Activated effector memory CD4-positive, alpha-beta T cell treated with anti-CD3 and anti-CD28 coated beads, Interleukin-2, amount 50 U/mL, for 16 hours (primary cell): Measurements from ENCODE around the gene ELOVL7.
"Not testable (repeated sequence)": the region's sequence is repeated elsewhere in the genome, so short reads cannot be mapped to it uniquely, and the experiment has no call there.

ENCODE experiments used
- DNase-seq: peaks from one replicate; pipeline ENCODE4 v3.0.0-alpha.2; 2020

Gene ELOVL7

DNA sequence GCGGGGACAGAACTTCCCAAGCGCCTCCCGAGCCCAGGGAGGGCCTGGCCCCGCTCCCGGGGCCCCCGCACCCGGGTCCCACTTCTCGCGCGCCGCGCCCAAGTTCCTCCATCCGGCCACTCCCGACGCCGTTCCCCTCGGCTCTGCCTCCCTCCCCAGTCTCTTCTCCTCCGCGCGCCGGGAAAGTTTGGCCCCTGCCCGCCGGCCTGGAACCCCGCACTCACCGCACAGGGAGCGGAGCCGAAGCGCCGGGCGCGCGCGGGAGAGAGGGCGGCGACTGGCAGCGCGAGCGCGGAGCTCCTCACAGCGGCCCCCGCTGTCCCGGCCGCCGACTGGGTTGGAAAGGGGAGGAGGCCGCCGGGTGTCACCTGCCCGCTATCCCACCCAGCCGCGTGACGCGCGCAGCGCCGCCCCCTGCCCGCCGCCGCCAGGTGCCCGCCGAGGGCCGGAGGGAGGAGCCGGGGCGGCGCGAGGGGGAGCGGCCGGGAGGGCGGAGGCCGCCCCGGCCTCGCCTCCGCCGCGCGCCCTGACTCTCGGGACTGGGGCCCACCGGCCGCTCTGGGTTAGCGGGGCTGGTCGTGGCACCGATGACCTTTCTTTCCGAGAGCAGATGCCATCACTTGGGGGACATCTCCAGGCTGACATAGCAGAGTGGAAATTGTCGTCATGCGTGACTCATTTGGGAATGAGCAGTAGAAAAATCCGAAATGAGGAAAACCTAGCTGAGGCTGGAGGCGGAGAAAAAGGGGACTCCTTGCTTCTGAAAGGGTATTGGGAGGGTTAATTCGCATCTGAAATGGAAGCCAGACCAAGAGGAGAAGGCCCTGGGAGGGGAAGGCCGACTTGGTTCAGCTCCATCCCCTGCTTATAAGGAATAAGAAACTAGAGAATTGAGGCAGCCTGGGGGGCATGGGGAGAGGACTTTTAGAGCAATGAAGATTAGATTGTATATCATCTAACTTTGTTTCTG is at the start of gene ELOVL7:
ELOVL7 (minus strand) TSS at position 334 of the 970 bp plus-strand sequence. CDS start 56,872 bp downstream, outside the sequence.
- peak; percentile 69 for DNase-seq

DNA sequence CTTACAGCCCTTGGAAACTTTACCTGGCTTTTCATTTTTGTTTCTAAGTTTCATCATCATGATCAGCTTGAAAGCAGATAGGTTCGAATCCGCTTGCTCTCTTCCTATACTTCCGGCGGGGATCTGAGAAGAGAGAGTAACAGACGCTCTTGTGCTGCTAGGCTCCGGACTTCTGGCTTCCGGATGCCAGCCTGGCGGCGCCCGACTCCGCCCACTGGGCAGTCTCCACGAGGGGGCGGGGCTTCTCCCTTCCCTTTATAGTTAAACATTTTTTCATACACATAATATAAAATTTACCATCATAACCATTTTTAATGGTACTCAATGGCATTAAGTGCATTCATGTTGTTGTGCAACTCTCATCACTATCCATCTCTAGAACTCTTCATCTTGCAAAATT is 49.5 kb upstream of the ELOVL7 start:
- DNase-seq = no peak

DNA sequence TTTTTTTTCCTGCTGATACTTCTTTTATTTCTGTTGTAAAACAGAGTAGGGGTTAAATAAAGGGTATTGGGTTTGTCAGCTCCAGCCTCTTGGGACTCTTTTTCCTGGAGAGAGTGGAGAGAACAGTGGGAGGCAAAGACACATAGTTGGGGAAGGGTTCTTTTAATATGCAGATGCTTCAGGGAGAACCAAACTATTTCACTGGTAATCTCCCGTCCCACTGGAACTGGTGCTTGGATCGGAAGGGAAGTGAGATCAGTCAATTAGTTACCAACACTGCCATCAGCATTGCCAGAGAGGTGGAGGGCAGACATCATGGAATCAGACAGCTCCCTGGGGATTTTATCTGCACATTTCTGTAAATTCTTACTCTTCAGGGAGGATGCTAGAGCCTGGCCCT is 47.6 kb upstream of the ELOVL7 start:
- DNase-seq = no peak

DNA sequence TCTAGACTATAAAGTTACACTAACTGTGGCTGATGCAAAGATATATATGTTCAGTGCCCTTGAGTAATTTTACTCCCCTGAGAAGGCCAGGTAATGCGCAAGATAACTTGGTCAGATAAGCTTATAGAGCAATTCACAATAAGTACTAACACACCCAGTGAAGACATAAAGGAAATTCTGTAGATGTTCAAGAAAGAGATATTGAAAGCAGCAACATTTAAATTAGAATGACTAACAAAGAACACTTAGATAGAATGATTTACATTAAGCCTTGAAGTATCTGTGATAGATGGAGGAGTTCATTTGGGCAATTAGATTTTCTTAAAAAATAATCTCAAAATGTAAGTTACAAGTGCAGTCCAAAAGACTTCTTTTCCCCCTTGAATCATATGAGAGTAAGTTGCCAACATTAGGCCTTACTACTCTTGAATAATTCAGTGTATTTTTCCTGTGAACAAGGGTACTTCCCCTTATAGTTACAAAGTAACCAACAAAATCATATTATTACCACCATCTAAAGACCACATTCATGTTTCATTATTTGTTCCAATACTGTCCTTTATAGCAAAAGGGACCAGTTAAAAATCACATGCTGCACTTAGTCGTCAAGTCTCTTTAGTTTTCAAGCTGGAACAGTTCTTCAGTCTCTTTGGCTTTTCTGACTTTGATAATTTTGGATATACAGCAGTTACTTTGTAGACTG is 44.4 kb upstream of the ELOVL7 start:
- DNase-seq = no peak

DNA sequence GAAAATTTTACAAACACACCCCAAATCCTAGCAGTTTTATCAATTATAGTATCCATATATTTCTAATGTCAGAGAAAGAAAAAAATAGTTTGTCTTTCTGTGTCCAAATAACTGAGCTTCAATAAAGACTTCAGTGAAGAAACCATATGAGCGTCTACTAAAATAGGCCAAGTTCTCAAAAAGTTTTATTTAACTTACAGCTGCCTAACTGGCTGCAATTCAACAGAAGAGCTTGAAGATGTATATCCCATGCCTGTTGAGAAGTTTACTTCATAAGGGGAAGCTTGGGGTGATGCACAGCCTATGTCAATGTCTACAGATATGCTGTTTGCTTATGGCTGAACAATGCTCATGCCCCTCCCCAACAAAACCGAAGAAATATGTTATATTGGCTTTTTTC is 43.7 kb upstream of the ELOVL7 start:
- no peak for DNase-seq

DNA sequence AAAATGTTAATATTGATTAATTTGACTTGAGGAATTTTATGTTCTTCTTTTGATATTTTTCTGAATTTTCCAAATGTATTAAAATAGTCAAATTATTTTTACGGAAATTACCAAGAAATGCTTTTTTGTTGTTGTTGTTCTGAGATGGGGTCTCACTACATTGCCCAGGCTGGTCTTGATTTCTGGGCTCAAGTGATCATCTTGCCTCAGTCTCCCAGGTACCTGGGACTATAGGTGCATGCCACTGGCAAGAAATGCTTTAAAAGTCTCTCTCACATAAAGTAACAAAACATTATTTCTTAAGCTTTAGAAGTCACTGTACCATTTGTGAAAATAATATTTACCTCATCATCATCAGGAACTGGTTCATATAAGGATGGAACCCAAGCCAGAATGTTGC is 43.0 kb upstream of the ELOVL7 start:
- DNase-seq = no peak

DNA sequence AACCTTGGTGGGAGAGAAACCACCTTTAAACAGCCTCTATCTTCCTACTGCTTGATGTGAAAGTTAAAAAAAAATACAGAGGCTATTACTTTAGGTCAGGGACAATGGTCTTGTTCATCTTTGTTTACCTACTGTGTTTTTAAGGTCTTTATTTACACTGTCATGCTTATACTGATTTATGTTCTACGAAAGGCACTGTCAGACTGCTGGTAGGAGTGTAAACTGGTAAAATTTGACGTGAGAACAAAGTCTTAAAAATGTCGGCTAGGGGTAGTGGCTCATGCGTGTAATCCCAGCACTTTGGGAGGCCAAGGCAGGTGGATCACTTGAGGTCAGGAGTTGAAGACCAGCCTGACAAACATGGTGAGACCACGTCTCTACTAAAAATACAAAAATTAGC is 42.1 kb upstream of the ELOVL7 start:
- DNase-seq = no peak

DNA sequence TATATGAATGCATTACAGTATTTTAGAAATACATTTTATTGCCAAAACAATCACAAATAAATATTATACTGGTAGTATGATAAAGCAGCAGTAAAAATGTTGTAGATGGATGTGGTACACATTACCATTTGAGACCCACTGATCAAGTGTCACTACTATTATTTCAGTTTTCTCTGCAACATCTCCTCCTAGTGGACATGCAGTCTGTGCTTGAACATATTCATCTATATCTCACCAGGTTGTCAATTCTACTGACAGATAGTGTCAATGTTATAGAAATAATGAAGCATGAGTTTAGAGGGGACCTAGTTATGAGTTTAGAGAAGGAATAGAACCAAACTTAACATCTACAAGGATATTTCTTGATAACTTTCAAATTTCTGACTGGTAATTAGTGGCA is 39.2 kb upstream of the ELOVL7 start:
- no peak for DNase-seq

DNA sequence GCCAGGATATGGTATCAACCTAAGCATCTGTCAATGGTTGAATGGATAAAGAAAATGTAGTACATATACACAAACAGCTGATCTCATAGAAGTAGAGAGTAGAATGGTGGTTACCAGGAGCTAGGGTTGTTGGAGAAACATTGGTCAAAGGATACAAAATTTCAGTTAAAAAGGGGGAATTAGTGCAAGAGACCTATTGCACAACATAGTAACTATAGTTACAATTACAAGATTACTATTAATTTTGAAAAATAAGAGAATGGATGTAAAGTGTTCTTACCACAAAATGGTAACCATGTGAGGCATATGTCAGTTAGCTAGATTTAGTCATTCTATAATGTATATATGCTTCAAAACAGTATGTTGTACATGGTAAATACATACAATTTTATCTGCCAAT is 28.8 kb upstream of the ELOVL7 start:
- no peak for DNase-seq

DNA sequence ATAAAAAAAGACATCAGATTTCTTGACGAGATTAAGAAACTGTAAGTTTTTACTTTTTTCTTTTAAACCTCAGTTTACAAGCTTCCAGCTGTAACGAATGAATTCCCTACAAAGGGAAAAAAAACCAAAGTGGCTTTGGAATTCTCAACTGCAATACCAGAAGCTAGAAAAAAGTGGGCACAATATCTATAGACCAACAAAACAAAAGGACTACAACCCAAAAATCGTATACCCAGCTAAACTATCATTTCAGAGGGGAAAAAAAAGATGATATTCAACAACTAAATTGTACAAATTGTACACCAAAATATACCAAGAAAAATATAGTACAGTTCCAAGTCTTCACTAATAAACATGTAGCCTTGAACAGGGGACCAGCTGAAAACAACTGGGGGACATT is 26.8 kb upstream of the ELOVL7 start:
- no peak for DNase-seq

DNA sequence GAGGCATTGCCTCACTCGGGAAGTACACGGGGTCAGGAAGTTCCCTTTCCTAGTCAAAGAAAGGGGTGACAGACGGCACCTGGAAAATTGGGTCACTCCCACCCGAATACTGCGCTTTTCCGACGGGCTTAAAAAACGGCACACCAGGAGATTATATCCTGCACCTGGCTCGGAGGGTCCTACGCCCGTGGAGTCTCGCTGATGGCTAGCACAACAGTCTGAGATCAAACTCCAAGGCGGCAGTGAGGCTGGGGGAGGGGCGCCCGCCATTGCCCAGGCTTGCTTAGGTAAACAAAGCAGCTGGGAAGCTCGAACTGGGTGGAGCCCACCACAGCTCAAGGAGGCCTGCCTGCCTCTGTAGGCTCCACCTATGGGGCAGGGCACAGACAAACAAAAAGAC is 16.5 kb upstream of the ELOVL7 start:
- DNase-seq = not testable (repeated sequence)

DNA sequence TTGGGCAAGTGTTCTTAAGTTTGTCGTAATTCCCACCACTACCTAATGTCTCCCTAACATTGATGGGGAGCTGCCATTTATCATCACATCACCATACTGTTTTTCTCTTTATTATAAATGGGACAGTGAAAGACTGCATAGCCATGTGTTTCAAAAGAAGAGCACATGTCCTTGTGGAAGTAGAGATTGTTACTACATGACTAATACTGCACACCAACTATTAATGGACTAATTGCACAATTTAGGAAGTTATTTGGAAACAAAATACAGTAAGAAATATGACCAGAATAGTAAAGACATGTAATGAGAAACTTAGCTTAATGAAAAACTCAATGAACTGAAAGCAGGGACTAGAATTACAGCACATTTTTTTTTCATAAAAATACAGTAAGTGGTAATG is 12.0 kb upstream of the ELOVL7 start:
- DNase-seq = no peak

DNA sequence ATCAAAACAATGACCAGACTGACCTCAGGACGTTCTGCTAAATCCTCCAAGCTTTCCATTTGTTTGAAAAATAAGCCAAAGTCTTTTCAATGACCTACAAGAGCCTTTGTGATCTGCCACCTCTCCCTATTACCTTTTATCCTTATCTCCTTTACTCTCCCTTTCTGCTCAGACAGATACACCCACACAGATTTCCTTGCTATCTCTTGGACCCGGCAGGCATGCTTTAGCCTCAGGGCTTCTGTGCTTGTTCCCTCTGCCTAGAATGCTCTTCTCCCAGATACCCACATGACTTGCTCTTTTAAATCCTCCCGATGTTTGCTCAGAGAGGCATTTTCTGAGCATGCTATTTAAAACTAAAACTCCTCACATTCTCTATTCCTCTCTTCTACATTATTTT is 8.9 kb upstream of the ELOVL7 start:
- DNase-seq = no peak

DNA sequence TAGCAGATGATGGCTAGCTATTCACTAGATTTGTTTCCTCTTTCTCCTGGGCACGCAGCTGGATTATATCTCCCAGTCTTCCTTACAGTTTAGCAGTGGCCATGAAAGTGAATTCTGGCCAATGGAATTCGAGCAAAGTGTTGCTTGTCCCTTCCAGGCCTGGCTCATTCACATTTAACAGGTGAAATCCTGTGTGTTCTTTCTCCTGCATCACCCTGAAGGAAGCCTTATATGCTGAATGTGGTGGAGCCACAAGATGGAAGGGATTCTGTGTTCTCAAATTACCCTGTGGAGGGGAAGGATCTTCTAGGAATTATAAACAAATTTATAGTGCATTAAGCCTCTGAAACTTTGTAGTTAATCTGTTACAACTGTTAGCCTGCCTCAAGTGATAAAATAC is 8.2 kb upstream of the ELOVL7 start:
- no peak for DNase-seq

DNA sequence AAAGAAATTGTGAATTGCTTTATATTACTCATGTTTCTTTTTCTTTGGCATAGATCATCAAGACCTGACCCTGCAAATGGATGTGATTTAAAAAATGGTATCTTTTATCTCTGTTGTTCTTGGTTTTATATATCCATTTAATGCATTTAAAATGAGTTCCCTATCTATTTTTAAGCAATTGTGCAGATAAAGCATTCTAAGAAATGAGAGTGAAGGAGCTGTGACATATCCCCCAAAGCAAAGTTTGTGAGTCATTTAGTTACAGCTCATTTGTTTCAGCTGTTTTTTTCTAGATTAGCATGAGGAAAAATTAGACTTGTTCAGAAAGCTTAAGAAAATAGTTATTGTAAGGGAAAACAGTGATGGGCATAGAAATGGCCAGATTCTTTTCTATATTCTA is 7.6 kb upstream of the ELOVL7 start:
- no peak for DNase-seq

DNA sequence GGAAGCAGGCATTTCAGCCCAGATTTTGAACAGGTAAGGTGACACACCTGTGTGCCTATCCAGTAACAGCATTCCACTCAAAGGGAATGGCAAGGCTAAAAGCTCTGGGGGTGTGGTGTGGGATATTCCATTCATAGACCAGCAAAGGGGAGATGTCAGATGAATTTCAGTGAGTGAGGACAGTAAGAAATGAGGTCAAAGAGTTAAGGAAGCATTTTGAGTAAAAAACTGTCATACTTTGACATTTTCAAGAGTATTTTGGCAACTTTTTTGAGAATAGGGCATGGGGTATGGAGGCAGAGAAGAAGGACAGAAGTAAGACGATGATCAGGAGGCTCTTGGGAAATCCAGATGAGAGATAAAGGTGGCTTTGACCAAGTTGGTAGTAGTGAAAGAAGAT is 2.2 kb upstream of the ELOVL7 start:
- no peak for DNase-seq

DNA sequence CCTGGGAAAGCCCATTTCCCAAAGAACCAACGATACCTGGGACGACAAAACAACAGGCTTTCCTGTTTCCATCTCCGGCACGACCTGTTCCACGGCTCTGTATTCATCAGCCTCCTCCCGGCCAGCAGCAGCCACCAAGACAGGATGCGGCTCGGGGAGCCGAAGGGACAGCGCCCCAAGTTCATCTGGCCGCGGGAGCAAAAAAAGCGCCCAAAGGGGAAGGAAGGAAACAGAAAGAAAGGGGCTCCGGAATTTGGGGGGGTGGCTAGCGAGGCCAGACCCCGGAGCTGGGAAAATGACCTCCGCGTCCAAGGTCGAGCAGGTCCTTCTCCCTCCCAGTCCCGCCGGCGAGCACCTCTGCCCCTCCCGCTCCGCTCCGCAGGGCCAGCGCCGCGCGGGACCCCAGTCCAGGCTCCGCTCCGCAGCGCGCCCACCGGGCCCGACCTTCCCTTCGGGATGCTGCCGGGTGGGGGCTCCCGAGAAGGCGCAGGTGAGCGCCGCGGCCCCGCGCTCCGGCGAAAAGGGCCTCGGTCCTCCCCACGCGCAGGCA is 608 bp downstream of the ELOVL7 start:
- no peak for DNase-seq

DNA sequence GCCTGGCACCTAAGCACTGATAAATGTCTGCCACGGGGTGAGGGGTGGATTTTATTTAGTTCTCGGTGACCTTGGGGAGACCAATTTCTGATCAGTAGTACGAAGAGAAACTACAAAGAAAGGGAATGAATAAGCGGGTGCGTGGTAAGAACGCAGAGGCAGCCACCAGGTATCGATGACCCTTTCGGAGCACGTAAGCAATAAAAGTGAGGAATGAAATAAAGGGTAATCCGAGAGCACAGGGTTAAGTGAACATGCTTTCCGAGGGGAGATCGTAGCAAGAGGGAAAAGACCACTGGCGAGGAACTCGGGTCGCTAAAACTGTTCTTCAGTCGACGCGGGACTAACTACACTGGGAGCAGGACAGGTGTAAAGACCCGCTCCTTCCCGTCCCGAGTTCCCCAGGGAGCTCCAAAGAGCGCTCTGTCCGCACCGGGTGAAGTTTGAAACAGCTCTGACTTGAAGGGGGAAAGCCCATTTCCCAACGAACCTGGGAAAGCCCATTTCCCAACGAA is 1.1 kb downstream of the ELOVL7 start:
- no peak for DNase-seq

DNA sequence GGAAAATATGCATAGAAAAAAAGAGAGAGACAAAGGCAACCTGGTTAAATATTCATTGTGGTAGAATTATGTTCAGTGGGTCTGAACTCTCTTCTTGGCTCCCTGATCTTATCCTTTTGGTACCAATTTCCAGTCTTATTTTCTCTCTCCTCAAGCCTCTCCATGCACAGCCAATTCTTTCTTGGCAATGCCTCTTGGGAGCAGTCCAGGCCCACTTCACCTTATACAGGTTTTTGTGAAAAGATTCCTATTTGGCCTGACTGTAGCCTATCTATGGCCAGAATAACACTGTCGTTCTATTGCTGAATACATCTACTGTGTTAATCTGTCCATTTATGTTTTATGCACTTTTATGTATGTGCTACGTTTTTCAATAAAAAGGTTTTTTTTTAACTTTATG is 2.7 kb downstream of the ELOVL7 start:
- DNase-seq = no peak

DNA sequence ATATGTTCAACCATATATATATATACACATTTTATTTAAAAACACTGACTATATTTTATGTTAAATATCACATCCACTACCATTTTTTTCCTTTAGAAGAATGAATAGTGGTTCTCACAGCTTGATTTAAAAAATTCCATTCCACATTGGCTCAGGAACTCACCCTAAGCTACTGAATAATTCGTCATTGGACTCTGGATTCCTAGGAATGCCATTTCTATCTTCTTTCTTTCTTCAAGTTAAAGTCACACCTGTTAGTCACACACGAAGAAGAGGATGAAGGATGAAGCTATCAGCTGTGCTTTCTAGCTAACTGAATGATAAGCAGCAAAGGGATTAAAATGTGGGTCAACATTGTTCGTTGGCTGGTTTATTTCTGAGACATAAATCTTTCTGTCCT is 7.9 kb downstream of the ELOVL7 start:
- no peak for DNase-seq

DNA sequence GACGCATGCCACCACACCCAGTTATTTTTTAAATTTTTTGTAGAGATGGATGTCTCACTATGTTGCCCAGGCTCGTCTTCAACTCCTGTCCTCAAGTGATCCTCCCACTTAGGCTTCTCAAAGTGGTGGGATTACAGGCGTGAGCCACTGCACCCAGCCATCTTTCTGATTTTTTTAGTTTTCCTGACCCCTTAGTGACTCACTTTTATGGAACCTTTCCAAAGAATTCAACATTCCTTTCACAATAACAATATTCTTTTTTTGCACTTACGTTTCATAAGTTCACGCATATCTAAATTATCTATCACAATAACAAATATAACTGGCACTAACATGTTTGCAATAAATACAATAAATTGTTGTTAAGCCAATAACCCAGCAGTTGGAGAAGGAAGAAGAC is 8.5 kb downstream of the ELOVL7 start:
- DNase-seq = no peak

DNA sequence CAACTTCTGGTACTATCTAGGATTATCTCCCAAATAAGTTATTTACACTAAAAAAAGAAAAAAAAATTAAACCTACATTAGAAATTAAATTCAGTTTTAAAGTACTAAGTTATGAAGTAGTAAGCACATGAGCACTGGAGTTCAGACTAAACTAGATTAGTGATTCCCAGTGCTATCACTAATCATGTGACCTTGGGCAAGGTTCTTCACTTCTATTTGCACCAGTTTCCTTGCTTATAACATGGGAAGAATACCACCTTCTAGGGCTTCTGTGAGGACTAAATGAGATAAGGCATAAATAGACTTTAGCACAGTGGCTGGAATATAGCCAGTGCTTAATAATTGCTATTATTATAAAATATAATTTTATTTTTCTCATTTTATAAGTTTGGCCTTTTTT is 10.5 kb downstream of the ELOVL7 start:
- no peak for DNase-seq

DNA sequence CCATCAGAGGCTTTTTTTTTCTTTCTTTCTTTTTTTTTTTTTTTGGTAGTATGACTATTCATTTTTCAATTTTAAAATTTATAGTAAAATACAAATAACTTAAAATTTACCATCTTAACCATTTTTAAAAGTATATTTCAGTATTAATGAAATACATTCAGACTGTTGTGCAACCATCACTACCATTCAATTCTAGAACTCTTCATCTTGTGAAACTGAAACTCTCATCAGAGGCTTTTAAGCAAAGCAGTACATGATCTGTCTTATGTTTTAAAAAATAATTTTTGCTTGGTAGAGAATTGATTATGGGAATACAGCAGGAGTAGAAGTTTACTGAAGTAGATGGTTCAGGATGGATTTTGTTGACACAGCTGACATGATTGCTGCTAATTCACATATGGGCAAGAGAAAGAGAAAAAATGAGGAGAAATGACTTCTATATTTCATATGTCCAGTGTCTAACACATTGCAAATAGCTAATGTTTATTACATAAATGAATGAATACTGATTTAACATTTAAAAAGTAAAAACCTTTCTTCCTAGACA is 13.4 kb downstream of the ELOVL7 start:
- no peak for DNase-seq
